GM12872 (cell line): Measurements from ENCODE around the gene CRYZL1.

Experiments used
- CTCF ChIP-seq: IDR thresholded peaks from 3 replicates; pipeline ENCODE4 v1.5.1; 2011; ENCODE audit warnings: low read depth, mild to moderate bottlenecking, low read length, moderate library complexity; ENCODE audit not compliant: insufficient read depth

The CRYZL1 gene

GRCh38 chr21:33540711-33541104 lies 100.8 kb downstream of the CRYZL1 start:
- TF ChIP-seq CTCF: no peak

GRCh38 chr21:33539616-33540015 lies 101.9 kb downstream of the CRYZL1 start:
- no peak for TF ChIP-seq CTCF
